GM12874 (cell line): ENCODE data around the gene PDGFA.

Experiments used
- CTCF ChIP-seq: IDR thresholded peaks from 2 replicates; pipeline ENCODE4 v1.5.1; 2011; ENCODE audit warnings: low read depth, mild to moderate bottlenecking, control low read depth, low read length, moderate library complexity; ENCODE audit not compliant: insufficient read depth

Gene PDGFA

DNA sequence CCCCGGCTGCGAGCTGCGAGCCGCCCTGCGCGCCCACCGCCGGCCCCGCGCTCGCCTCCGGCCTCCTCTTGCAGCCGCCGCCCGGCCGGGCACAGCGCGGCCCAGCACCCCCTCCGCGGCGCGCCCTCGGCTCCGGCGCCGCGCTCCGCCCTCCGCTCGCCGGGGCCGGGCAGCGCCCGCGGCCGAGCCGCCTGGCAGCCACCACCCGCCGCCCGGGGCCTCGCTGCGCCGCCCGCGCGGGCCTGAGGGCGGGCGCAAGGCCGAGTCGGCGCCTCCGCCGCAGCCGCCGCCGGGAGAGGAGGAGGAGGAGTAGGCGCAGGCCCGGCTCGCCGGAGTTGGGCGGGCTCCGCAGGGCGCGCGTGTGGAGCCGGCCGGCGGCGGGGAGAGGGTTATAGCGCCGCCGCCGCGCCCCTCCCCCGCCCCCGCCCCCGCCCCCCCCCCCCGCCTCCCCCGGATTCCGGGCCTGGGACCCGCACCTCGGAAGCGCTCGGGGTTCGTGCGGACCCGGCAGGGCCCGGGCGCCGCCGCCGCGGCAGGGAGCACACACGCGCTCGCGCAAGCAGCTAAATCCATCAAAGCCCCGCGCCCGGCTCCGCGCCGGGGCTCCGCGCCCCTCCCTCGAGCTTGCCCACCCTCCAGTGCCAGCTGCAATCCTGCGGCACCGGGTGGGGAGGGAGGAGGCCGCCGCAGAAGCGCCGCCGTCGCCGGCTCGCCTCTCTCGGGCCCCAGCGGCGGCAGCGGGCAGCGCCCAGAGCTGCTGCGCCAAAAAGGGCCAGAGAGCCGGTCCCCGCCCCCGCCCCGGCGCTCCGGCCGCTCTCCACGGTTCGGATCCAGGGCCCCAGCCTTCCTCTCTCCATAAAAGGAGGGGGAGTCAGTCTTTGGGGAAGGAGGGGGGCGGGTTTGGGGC is at the start of gene PDGFA:
Gene PDGFA, minus strand, starts transcription at position 363 of the 907 bp plus-strand sequence. CDS start 845 bp downstream, outside the sequence.
- TF ChIP-seq CTCF = no peak

DNA sequence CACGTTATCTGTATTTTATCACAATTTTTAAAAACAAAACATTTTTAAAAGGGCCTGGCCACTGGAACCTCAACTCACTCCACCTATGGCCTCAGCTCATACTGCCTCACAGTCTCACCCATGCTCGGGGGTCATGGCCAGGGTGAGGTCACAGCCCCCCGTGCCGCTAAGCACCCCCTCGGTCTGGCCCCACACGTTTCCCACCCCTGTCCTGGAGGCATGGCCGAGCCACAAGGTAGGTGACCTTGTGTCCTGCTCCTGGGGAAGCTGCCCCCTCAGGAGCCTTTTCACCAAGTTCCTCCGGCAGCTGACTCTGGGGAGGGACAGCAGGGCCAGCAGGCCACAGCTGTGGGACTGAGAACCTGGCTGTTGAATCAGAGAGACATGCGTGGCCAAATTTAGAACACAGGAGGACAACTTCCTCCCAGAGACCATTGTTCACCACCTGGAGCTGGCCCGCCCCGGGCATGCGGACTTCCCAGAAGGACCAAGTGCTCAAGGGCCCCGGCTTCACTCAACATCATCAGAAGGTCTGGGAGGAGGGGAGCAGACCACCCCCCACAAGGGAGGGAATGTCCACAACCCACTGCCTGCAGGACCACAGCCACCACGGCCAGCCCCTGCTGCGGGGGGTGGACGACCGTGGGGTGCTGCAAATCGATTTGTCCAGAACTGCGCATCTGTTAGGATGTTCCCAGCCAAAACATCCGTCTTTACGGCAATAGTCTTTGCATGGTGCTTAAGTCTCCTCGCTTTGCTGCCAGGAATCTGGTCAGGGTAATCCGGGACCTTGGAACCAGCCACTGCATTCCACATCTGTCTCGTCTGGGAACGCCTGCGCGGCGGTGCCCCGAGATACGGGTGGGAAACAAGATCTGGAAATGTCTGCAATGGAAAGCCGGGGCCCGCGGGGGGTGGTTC is 48.6 kb upstream of the PDGFA start:
- TF ChIP-seq CTCF = no peak

DNA sequence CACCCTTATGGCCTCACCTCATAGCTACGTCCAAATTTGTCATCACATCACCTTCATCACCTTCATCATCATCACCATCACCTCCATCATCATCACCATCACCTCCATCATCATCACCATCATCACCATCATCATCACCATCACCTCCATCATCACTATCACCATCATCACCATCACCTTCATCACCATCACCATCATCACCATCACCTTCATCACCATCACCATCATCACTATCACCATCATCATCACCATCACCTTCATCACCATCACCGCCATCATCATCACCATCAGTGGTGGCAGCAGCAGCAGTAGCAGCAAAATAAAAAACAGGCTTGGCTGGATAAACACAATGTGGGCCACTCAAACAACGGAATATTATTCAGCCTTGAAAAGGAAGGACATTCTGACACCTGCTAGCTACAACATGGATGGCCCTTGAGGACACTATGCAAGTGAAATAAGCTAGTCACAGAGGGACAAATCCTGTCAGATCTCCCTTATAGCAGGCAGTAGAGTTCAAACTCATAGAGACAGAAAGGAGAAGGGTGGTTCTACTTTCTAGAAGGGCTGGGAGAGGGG is 47.7 kb upstream of the PDGFA start:
- TF ChIP-seq CTCF = no peak

DNA sequence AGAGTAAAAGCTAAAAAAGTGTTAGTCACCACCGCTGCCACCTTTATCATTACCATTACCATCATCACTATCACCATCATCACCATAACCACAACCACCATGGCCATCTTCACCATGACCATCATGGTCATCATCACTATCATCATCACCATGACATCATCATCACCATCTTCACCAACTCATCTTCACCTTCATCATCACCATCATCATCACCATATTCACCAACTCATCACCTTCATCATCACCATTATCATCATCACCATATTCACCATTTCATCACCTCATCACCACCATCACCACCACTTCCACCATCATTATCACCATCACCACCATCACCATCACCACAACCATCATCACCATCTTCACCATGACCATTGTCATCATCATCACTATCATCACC is 46.5 kb upstream of the PDGFA start:
- no peak for TF ChIP-seq CTCF

GRCh38 chr7:564176-564865 is 44.7 kb upstream of the PDGFA start:
- no peak for TF ChIP-seq CTCF

GRCh38 chr7:563629-564170 is 44.1 kb upstream of the PDGFA start:
- no peak for TF ChIP-seq CTCF
